Measurements from ENCODE around the gene GLB1L2.
"Not testable (repeated sequence)": the region's sequence is repeated elsewhere in the genome, so short reads cannot be mapped to it uniquely, and the experiment has no call there.

GLB1L2 gene

DNA sequence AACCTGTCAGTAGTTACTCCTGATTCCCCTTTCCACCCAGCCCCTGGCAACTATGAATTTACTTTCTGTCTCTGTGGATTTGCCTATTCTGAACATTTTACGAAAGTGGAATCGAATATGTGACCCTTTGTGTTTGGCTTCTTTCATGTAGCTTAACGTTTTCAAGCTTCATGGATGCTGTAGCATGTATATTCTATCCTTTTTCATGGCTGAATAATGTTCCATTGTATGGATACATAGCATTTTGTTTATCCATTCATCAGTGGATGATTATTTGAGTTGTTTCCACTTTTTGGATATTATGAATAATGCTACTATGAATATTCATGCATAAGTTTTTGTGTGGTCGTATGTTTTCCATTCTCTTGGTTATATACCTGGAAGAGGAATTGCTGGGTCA, 9.2 kb upstream of the GLB1L2 start:
- no peak for DNase-seq (ENCODE audit: low spot score)

DNA sequence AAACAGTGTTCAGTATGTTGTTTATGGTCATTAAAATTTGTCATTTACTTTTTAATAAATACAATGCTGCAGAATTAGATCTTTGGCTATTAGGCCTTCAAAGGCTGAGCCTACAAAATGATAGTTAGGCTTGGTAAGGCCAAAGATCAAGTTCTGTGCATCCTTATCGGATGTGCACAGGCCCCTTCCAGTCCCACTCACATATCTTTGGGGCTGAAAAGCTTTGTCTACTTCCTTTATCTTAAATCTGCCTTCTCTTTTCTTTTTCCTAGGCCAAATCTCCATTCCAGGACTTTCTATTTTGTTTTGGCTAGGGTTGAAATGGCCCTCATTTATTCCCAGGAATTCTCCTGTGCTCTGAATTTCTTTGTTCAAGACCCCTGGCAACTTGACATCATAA, 3.4 kb upstream of the GLB1L2 start:
- DNase-seq (ENCODE audit: low spot score) = no peak

DNA sequence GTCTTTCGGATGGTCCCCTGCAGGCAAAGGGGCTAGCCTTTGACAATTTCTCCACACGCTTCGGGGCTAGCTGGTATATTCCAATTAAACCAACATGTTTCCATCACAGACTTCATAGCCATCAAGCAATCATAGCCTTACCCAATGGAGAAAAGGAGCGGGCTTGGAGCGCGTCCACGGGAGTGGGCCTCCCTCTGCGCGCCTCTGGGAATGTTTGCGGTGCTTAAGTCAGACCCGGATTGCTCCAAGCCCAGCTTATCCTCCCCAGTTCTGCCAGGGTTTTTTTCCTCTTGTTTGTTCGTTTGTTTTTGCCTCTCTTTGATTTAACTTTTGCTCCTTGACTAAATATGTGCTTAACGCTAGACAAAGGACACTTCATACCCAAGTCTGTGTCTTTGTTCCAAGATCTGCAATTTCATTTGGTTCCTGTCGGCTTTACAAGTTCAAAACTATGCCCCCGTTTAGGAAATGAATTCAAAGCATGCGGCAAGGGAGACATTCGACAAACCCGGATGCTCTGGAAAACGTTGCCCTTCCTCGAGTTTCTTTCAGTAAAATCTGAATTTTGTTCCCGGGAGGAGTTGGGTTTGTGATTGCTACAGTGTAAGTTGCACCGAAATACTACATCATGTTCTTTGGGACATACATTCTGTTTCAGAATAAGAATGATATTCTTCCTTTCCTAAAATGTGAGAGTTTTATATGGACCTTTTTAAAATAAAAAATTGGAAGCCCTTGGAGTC, 1.0 kb upstream of the GLB1L2 start:
- no peak for DNase-seq (ENCODE audit: low spot score)

DNA sequence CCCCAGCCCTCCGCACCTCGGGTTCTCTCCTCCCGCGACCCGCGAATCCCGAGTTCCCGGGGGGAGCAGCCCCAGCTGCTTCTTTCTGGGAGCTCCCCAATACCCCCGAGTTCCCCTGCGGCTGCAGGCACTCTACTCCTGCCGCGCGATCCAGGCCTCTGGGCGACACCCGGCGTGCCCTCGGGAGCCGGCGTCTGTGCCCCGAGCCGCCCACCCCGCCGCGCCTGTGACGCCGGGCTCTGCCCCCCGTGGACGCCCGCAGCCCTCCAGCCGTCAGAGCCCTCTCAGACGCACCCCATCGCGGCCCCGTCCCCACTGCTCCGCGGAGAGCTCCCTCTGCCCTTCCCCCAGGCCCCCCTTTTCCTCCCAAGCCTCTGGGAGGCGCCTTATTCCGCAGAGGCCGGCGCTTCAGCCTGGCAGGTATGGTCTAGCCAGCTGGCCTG, 422 bp downstream of the GLB1L2 start:
- DNase-seq (ENCODE audit: low spot score) = peak; percentile 45

DNA sequence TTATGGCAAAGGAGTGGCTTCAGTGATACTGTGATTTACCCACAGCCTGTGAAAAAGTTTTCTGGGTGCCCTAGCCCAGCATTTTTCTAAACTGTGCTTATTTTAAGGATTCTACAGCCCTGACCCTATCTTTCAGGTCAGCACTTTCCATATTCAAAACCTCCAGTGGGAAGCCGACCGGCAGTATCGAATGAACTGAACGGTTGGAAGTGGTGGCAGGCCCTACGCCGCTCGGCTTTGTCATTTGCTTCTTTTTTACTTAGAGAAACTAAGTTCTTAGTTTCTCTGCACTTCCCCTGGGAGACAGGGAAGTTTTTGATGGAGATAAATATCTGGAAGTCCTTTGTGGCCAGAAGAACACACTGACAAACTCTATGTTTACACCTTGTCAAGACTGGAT, 994 bp downstream of the GLB1L2 start:
- no peak for DNase-seq (ENCODE audit: low spot score)

DNA sequence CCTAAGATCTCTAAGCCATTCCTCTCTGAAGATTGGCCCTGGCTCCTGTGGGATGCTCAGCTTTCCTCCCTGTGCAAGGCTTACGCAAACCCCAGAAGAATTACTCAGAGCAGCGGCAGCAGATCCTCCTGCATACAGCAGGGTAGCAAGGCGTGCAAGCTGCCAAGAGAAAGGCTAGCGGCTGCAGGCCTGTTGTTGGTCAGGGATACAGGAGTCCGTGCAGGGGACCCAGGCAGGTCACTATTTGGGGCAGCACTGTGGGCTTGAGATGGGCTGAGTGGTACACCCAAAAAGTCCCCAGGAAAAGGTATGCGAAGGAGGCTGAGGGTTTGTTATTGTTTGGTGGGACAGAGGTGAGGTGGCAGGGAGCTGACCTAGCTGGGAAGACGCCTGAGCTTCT, 1.5 kb downstream of the GLB1L2 start:
- peak; percentile 18 for DNase-seq (ENCODE audit: low spot score)

DNA sequence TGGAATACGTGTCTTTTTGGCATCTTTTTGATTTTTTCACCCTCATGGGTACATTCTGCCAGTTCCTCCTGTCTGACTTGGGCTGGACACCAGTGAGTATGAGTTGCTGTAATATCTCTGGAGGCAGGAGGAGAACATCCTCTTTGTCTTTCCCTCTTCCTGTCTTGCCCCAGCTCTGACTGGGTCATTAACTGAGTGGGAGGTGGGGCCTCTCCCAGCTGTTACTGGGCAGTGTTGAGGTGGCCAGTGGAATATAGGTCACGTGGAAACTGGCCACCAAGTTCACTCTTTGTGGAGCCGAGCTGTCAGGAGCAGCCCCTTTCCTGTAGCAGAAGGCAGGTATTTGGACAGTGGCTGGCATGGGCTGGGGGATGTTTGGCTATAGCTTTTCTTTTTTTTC, 2.2 kb downstream of the GLB1L2 start:
- DNase-seq (ENCODE audit: low spot score) = peak; percentile 18

DNA sequence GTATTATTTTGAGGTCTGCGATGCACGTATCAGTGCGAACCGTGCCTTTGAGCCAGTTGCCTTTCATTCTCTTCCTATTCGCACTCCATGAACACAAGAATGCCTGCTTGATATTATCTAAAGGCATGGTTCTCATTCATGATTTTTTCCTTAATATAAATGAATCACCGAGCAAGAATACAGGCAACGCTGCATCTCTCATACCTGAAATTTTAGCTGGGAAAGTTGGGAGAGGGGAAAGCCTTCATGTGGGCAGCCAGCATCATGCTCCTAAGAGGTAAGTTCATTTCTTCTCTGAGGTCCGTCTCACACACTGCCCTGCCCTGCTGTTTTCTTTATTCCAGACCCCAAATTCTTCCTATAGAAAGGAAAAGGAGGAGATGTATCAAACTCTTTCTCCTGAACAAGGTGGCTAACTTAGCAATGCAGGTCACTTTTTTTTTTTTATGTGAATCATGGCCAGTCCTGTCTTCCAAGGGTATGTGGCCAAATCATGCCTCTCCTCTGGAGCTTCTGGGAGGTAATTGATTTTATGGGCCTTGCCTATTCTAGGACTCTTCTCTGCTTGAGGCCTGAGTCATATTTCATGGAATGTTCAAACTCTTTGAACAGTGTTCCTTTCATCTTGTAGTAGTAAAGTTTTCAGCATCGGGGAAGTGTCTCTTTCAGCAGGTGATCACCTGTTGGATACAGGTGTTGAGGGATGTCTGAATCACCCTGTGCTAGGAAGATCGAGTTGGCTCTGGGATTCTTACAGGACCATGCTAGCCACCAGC, 3.2 kb downstream of the GLB1L2 start:
- DNase-seq (ENCODE audit: low spot score) = no peak

DNA sequence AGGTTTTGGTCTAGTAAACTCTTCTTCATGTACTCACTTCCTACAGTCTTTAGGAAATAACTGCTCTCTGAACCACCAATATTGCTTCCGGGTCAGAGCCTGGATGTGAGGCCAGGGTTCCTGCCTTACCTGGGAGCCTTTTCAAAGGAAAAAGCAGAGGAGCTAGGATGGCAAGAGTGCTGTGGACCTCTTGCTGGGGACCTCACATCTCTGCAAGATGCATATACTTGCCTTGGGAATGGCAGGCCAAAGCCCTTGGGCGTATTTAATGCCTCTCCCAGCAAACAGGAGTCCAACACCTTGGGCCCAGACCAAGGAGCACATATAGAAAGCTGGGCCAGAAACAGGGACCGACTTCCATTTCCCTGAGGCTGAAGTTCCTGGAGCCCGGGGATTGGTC, 5.3 kb downstream of the GLB1L2 start:
- no peak for DNase-seq (ENCODE audit: low spot score)

DNA sequence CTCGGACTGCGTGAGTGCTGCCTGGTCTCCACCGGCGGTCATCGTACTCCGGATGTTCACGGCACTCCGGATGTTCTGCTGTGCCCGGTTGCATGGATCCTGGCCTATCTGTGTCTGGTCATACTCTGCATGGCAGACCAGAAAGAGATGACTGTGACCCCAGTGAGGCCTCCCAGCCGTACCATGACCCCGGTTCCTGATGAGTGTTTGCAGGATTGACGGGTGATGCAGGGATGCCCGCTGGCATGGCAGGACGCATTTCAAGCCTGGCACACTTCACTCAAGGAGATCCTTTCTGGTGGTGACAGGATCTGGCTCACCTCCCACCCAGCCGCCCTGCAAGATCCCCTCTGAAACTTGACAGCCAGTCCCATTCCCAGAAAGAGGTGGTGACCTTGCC, 6.3 kb downstream of the GLB1L2 start:
- DNase-seq (ENCODE audit: low spot score) = no peak

DNA sequence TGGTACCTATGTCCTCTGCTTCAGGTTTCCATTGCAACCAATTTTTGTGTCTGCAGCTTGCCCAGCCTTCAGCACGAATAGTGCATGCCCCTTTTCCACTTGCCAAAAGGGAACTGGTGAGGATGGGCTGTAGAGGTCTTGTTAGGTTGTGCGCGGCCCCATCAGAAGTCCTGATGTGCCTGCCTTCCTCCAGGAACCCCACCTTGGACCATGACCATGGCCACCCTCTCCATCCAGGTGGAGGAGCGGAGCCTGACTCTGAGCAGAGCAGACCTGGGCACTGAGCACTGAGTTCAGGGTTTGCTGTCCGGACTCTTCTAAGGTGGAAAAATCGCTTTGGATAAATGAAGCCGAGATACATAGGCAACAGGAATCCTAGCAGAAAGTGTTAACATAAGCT, 6.9 kb downstream of the GLB1L2 start:
- DNase-seq (ENCODE audit: low spot score) = no peak

DNA sequence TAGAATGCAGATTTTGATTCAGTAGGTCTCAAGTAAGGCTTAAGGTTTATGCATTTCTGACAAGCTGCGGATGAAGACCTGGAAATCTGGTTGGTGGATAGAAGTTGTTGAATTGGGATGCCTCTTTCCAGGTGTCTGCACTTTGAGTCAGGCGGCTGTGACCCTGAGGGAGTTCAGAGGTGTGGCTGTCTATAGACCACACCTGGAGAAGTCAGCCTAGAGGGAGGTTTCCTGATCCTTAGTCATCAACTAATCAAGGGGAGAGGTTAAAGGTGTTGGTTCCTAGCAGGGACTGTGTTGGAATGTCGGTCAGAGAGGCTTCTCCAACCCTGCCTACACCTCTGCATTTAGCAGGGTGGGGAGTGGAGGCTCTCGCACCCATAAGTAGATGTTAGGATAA, 8.0 kb downstream of the GLB1L2 start:
- DNase-seq (ENCODE audit: low spot score) = no peak

DNA sequence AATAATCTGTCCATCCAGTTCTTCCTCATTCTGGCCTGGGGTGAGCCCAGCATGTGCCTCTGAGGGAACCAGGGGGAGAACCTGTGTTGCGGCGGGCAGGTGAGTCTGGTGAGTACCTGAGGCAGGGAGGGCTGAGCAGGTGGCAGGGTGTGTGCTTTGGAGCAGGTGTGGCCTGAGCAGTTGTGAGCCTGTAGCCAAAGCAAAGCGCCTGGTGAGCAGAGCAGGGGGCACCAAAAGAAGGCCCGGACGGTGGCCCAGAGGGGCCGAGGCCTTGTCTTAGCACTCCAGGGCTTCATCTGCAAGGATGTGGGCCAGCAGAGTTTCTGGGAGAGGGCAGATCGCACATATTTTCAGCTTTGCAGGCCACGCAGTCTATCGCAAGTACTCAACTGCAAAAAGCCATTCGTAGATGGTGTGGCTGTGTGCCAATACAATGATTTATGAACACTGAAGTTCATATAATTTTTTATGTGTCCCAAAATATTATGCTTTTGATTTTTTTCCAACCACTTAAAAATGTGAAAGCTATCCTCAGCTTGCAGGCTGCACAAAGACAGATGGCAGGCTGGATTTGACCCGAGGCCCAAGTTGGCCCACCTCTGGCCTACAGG, 8.7 kb downstream of the GLB1L2 start:
- DNase-seq (ENCODE audit: low spot score) = no peak

DNA sequence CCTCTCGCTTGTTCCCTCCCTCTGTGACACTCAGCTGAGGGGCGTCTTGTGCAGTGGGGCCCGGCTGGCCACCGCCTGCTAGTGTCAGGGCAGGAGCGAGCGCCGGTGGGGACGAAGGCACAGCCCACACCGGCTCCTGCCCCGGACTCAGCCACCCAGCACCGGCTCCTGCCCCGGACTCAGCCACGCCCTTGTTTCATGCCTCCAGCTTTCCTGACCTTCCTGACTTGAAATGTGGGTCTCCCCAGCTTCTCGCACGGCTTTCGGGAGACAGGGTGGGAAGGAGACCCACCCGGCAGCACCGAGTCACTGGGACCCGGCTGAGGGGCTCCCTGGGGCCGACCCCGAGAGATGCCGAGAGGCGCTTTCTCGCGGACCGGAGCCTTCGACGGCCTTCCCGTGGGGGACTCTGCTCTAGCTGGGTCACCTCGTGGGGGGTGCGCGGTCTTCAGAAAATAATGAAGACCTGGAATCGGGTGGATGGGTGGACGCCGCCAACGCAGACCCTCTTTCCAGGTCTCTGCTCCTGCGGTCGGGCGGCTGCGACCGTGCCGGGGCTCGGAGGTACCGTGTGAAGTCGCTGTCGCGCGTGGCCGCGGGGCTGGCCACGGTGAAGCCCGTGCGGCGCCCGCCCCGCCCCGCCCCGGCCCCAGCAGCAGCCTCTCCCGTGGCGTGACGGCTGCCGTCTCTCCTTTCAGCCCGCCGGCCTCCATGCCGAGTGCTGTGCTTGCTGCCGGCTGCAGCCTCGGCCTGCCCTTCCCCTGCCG, 10.2 kb downstream of the GLB1L2 start:
- no peak for DNase-seq (ENCODE audit: low spot score)

DNA sequence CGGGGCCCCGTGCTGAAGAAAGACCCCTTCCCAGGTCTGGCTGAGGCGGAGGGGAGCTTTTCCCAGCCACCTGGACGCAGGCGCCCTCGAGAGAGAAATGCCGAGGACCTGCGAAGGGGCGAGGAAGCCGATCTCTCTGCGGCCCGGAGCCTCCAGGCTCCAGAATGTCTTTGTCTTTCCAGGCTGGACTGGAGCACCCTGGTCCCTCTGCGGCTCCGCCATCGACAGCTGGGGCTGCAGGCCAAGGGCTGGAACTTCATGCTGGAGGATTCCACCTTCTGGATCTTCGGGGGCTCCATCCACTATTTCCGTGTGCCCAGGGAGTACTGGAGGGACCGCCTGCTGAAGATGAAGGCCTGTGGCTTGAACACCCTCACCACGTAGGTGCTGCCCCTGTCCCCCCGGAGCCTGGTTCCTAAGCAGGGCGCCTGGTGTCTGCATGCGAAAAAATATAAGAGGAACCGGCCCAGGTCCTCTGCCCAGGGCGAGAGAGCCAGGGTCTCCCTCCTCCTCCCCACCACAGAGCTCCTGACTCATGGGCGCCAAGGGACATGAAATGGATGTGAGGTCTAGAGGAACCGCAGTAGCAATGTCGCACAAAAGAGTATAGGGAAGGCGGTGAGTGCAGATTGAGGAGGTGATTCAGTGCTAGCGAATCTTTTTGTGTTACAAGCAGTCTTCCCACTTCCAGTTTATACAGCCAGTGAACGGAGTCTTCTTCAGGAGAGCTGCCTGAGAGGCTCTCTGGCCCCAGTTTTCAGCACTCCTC, 11.0 kb downstream of the GLB1L2 start:
- no peak for DNase-seq (ENCODE audit: low spot score)

DNA sequence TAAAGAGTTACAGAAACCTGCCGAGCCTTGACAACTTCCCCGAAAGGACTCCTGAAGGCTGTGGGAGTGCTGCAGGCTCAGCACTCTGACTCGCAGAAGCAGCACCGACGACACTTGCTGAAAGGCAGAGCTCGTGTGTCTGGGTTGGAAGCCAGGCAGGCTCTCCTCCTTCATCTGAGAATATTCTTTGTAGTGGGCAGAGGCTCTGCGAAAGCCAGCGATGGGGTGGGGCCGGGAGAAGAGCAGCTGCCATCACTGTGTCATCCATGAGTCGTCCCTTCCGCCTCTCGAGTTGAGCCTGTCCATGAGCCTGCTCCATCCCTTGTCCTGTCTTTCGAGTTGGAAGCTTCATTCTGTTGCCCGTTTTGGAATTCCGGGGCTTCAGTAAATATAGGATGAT, 11.9 kb downstream of the GLB1L2 start:
- peak; percentile 9 for DNase-seq (ENCODE audit: low spot score)

DNA sequence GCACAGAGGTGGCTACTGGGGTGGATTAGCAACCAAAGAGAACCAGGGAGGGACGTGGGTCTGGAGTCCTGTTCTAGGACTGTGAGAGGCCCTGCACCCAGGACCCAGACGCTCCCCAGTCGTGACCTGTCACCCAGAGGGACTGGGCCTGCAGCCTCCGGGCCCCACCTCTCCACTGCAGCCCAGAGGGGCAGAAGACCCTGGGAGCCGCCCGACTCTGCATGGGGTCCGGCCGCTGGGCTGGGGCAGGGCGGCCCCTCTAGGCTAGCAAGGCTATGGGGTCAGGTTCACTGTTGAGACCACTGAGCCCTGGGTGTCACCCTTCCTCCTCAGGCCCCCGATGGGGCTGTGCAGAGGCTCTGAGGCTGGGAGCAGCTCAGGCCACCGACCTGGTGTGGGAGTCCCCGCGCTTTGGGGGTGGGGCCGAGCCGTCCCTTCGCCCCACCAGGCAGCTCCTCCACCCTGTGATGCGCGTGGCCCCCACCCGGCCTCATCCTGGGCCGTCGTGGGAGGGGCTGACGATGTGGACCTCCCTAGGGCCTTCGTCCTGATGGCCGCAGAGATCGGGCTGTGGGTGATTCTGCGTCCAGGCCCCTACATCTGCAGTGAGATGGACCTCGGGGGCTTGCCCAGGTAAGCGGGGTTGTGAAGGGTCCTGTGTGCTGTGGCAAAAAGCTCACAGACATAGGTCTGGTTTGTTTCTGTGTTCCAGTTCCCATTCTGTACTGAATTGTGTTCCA, 12.9 kb downstream of the GLB1L2 start:
- not testable (repeated sequence) for DNase-seq (ENCODE audit: low spot score)

DNA sequence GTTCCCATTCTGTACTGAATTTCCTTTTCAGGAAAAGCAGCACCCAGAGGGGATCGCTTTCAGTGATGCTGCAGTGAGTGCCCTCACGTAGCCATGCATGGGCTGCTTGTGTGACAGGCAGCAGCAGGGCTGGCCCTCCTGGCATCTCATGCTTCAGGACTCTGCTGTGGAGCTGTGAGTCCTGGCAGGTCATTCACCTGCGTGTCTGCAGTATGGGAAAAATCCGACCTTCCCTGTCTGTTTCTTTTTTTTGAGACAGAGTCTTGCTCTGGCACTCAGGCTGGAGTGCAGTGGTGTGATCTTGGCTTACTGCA, 13.4 kb downstream of the GLB1L2 start:
- no peak for DNase-seq (ENCODE audit: low spot score)

DNA sequence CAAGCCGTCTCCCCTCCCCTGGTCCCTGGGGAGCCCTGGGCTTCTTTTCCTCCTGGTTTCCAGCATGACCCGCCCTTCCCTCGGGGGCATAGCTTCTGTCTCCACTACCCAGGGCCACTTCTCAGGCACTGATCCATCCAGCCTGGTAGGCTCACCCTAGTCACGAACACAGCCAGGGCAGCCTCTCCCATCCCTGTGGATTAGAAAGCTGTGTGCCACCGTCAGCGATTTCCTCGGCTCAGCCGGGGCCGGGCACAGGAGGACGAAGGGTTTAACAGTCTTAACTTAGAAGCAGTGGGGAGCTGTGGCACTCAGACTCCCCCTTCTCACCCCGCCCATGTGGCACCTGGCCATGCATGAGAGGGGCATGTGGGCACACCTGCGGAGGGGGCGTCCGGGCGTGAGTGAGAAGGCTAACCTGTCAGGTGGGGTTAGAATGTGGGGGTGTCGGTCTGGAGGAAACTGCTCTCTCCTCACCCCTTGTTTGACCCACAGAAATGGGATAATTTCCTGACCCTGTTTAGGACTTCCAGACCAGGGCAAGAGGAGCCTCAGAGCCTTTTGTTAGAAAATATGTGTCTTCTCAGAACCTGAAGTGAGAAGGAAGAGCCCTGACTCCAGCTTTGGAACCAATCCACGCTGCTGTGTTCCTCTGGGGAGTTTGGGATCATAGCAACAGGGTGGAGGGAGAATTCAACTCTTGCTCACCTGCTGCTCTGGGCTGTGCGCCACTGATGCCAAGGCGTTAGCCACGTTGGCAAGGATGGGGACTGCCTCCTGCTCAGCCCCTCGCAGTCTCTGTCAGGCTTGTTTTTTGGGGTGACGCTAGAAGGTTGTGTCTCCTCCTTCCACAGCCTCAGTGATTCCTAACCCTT, 14.6 kb downstream of the GLB1L2 start:
- DNase-seq (ENCODE audit: low spot score) = no peak

DNA sequence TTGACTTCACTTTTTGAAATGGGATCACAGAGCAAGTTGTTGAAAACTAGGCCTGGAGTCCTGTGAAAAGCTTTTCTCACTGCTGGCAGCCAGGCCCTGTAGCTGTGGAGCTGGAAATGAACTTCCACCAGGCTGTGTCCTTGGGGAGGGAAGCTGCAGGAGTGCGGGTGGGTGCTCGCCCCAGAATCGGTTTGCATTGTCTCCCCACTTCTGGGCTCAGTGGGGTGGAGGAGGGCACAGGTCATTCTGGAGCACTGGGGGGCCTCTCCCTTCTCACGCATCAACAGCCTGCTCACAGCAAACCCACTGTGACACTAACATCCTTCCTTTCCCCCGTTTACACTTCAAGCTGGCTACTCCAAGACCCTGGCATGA, 15.2 kb downstream of the GLB1L2 start:
- DNase-seq (ENCODE audit: low spot score) = no peak

Measured in RKO (cell line).